ENCODE data around the gene TMEM121. TPM values are rescaled to one million over a fixed set of nuclear protein-coding genes. Genes with fewer than 3 reads are reported as not detected.

Gene TMEM121
- total and polyA plus RNA-seq, 7 experiments from 2014 or later, result 0.83 to 5.7 (median 3.7) TPM

DNA sequence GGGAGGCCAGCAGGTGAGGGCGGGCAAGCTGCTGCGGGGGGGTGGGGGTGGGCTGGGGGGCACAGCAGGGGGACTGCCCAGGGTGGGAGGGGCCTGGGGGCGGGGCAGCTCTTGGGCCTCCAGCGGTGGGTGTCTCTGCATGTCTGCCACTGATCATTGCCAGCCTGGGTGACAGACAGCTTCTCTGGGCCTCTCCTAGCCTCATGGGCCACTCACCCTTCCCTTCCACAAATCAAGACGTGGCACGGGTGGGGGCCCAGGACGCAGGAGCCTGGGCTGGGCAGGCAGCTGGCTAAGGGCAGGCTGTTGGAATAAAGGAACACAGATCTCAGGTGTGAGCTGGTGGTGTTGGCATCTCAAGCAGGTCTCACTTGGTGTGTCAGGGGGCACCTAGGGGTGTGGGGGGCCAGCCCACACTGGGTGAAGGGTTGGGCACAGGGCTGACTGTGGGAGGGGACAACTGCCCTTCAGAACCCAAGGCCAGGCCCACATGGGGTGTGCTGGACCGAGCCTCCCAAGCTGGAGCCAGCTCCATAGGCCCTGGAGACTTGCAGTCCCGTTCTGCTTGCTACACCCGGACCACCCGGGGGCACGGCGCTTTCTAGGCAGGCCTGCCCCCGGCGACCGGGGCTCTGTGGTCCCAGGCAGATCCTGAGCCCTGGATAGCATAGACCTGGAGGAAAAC is 32.3 kb upstream of the TMEM121 start:
- intact Hi-C loops (cut with micrococcal nuclease), result loop anchor here in 1 of 2 donors (5.0 to 10.0 kb wide), 2 partner anchors 312 to 399 kb away; partner anchors contain the start of gene NUDT14
- no peaks in the 10 kb centered on the region for H3K9me3 ChIP-seq (ENCODE audit: control insufficient read depth in 2 of 3, low read length in 3 of 3)
- ATAC-seq (no peak), DNase-seq (no peak)
- ChIA-PET POLR2A (interaction anchor here (0.6 kb wide), 1 partner anchor 251 kb away, joined by 6 read pairs; no protein-coding TSS in a partner anchor), CTCF (interaction anchor here (0.9 kb wide), 1 partner anchor 14 kb away, joined by 3 read pairs; no protein-coding TSS in a partner anchor)
- Mint-ChIP-seq H3K27me3 (no peaks in the 10 kb centered on the region), H3K4me1 (peaks cover 4 to 17% (median 11%) of the 10 kb centered on the region in 7 donors), H3K27ac (no peak overlapping the region), H3K9me3 (no peaks in the 10 kb centered on the region), H3K4me3 (no peak overlapping the region), H3K36me3 (peaks cover 0 to 2% (median 0%) of the 10 kb centered on the region in 5 donors)
- no peak overlapping the region for H3K4me3 ChIP-seq (ENCODE audit: low read length)
- peaks cover 5 to 6% of the 10 kb centered on the region in 2 donors for H3K4me1 ChIP-seq (ENCODE audit: control insufficient read depth in 2 of 2, insufficient read depth in 2 of 2, low read length in 2 of 2)
- no peak overlapping the region for H3K27ac ChIP-seq (ENCODE audit: low read depth, low read length)
- H3K27me3 ChIP-seq (ENCODE audit: control insufficient read depth in 2 of 2, insufficient read depth in 2 of 2, low read length in 2 of 2), result no peaks in the 10 kb centered on the region
- no peaks in the 10 kb centered on the region for H3K36me3 ChIP-seq (ENCODE audit: control insufficient read depth in 2 of 3, insufficient read depth in 3 of 3, low read length in 3 of 3)

DNA sequence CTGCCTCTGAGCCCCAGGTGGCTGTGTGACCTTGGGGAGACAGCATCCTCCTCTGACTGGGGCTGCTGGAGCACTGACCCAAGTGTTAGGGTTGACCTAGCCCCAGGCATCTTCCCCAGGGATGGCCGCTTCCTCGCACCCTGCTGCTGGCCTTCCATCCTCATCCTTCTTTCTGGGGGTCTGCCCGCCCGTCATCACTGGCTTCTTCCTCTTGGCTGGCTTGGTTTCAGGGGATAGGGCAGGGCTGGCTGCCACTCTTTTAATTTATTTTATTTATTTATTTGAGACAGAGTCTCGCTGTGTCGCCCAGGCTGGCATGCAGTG is 31.8 kb upstream of the TMEM121 start:
- Mint-ChIP-seq H3K27ac (no peak overlapping the region), H3K4me1 (peaks cover under 1 to 12% (median 6%) of the 10 kb centered on the region in 7 donors), H3K4me3 (no peak overlapping the region), H3K36me3 (peaks cover 0 to under 1% (median 0%) of the 10 kb centered on the region in 5 donors), H3K27me3 (no peaks in the 10 kb centered on the region), H3K9me3 (no peaks in the 10 kb centered on the region)
- Histone ChIP-seq H3K27ac (ENCODE audit: low read depth, low read length) (no peak overlapping the region), H3K4me3 (ENCODE audit: low read length) (no peak overlapping the region), H3K4me1 (ENCODE audit: control insufficient read depth in 2 of 2, insufficient read depth in 2 of 2, low read length in 2 of 2) (peaks cover 0 to 1% of the 10 kb centered on the region in 2 donors), H3K36me3 (ENCODE audit: control insufficient read depth in 2 of 3, insufficient read depth in 3 of 3, low read length in 3 of 3) (no peaks in the 10 kb centered on the region), H3K9me3 (ENCODE audit: control insufficient read depth in 2 of 3, low read length in 3 of 3) (no peaks in the 10 kb centered on the region), H3K27me3 (ENCODE audit: control insufficient read depth in 2 of 2, insufficient read depth in 2 of 2, low read length in 2 of 2) (no peaks in the 10 kb centered on the region)
- intact Hi-C loops (cut with micrococcal nuclease), result loop anchor here in 1 of 2 donors (5.0 to 10.0 kb wide), 2 partner anchors 312 to 400 kb away; partner anchors contain the start of gene NUDT14
- ChIA-PET CTCF (interaction anchor here (0.9 kb wide), 1 partner anchor 14 kb away, joined by 3 read pairs; no protein-coding TSS in a partner anchor), POLR2A (no interaction called here)
- DNase-seq, result no peak
- no peak for ATAC-seq

DNA sequence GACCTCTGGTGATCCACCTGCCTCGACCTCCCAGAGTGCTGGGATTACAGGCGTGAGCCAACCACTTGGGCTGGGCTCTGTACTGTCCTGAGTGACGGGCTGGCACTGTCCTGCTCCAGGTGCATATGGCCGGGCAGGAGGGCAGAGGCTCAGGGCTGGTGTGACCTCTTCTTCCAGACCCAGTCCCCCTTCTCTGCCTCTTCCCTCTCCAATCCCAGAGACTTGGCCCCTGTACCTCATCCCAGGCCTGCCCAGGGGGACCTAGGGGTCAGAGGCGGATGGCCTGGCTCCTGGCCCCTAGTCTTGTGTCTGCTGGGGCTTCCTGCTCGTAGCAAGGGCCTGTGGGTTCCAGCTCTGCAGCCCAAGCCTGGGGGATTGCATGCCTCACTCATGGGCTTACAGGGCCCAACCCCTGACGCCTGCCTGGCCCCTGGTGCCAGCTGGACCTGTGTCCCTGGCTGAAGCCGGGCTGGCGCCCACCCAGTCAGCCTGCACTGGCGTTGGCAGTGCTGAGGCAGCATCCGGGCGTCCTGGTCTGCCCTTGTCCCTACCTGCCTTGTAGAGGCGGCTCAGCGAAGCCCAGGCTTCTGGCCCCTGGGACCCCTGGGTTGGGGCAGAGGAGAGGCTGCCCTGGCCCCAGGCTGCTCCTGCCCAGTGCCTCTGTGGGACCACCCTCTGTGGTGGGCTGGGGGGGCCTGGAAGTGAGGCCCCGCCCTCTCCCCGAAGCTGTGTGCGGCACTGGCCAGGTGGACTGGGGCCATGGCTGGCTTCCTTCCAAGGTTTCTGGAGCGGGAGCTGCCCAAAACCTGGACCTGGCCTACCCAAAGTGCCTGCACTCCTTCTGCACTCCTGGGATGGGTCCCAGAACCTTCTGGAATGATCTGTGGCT is 31.0 kb upstream of the TMEM121 start:
- ChIA-PET CTCF (interaction anchor here (0.9 kb wide), 1 partner anchor 15 kb away, joined by 3 read pairs; no protein-coding TSS in a partner anchor), POLR2A (no interaction called here)
- H3K27ac Mint-ChIP-seq, result no peak overlapping the region
- H3K4me1 Mint-ChIP-seq, result peaks cover 0 to 10% (median 5%) of the 10 kb centered on the region in 7 donors
- no peaks in the 10 kb centered on the region for H3K27me3 Mint-ChIP-seq
- intact Hi-C loops (cut with micrococcal nuclease), result loop anchor here in 1 of 2 donors (10.0 kb wide), 1 partner anchor 401 kb away; no protein-coding TSS in a partner anchor
- Histone ChIP-seq H3K27ac (ENCODE audit: low read depth, low read length) (no peak overlapping the region), H3K4me1 (ENCODE audit: control insufficient read depth in 2 of 2, insufficient read depth in 2 of 2, low read length in 2 of 2) (no peaks in the 10 kb centered on the region), H3K27me3 (ENCODE audit: control insufficient read depth in 2 of 2, insufficient read depth in 2 of 2, low read length in 2 of 2) (no peaks in the 10 kb centered on the region), H3K9me3 (ENCODE audit: control insufficient read depth in 2 of 3, low read length in 3 of 3) (no peaks in the 10 kb centered on the region), H3K36me3 (ENCODE audit: control insufficient read depth in 2 of 3, insufficient read depth in 3 of 3, low read length in 3 of 3) (no peaks in the 10 kb centered on the region), H3K4me3 (ENCODE audit: low read length) (no peak overlapping the region)
- ATAC-seq, result no peak
- DNase-seq, result peak in 2 of 9 donors; percentile 19 to 22
- H3K4me3 Mint-ChIP-seq, result no peak overlapping the region
- no peaks in the 10 kb centered on the region for H3K36me3 Mint-ChIP-seq
- no peaks in the 10 kb centered on the region for H3K9me3 Mint-ChIP-seq

DNA sequence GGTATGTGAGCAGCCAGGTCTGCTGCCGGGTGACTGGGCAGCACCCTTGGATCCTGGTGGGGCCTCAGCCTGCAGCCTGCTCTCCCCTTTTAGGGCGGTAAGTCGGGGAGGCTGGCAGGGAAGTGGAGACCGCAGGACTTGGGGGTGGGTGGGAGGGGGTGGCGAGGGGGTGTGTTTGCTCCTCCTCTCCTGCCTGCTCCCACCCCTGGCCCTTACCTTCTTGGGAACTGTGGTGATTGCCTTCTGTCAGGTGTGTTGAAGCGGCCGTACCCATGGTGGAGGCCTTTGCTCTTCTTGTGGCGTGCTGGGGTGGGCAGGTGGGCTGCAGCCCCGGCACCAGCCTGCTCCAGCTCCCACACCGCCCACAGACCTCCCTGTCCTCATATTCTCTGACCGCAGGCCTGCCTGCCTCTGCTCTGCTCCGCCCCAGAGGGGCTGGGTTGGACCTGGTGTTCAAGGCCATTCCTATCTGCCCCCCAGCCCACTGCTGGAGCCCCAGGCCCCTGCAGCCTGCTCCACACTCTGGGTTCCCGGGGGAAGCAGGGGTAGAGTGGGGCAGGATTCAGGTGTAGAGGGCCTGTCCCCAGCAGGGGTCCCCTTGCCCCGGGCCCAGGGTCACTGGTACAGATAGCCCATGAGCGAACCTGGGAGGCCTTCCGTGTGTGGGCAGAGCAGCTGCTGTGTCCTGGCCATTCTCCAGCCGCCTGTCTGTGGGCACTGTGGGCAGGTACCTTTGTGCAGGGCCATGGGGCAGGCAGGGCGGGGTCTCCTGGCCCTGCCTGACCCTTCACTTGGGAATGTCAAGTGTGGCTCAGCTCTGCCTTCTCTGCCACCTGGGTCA is 30.2 kb upstream of the TMEM121 start:
- ATAC-seq, result no peak
- H3K9me3 Mint-ChIP-seq, result no peaks in the 10 kb centered on the region
- H3K9me3 ChIP-seq (ENCODE audit: control insufficient read depth in 2 of 3, low read length in 3 of 3), result no peaks in the 10 kb centered on the region
- H3K36me3 ChIP-seq (ENCODE audit: control insufficient read depth in 2 of 3, insufficient read depth in 3 of 3, low read length in 3 of 3), result no peaks in the 10 kb centered on the region
- ChIA-PET POLR2A (no interaction called here), CTCF (interaction anchor here (0.7 kb wide), 1 partner anchor 19 kb away, joined by 3 read pairs; no protein-coding TSS in a partner anchor)
- no peak overlapping the region for H3K4me3 Mint-ChIP-seq
- no peaks in the 10 kb centered on the region for H3K36me3 Mint-ChIP-seq
- H3K27ac Mint-ChIP-seq, result no peak overlapping the region
- no peak overlapping the region for H3K4me3 ChIP-seq (ENCODE audit: low read length)
- no peak overlapping the region for H3K27ac ChIP-seq (ENCODE audit: low read depth, low read length)
- H3K4me1 ChIP-seq (ENCODE audit: control insufficient read depth in 2 of 2, insufficient read depth in 2 of 2, low read length in 2 of 2), result no peaks in the 10 kb centered on the region
- DNase-seq, result peak in 1 of 9 donors; percentile 15
- intact Hi-C loops (cut with micrococcal nuclease), result loop anchor here in 1 of 2 donors (10.0 kb wide), 1 partner anchor 401 kb away; no protein-coding TSS in a partner anchor
- H3K27me3 Mint-ChIP-seq, result no peaks in the 10 kb centered on the region
- H3K4me1 Mint-ChIP-seq, result peaks cover 0 to 10% (median 5%) of the 10 kb centered on the region in 7 donors
- no peaks in the 10 kb centered on the region for H3K27me3 ChIP-seq (ENCODE audit: control insufficient read depth in 2 of 2, insufficient read depth in 2 of 2, low read length in 2 of 2)

DNA sequence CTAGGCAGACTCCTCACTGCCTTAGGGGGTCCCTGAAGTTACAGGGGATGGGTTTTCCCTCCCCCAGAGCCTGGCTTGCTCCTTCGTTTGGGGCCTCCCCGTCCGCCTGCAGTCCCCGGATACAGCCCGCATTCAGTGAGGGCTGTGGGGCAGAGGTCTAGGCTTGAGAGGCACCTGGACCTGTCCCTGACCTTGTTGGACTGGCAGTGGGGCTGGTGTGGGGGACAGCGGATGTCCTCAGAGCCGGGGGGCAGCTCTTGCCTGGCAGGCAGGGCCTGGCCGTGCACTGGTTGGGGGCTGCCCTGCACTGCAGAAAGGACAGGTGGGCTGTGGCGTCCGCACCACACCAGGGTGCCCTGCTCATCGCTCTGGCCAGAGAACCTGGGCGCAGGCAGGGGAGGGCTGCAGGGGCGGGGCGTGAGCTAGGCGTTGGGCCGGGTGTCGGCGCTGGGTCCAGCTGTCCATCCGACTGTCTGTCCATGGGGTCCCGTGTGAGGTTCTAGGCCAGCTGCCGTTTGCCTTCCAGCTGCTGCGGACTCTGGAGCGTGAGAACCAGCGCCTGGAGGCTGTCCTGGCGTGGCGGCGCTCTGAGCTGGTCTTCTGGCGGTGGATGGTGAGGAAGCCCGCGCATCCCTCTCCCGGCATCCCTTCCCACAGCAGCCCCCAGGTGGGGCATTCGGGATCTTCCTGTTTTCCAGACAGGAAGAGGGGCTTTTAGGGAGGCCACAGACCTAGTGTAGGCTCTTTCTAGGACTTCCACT is 29.4 kb upstream of the TMEM121 start:
- no peak overlapping the region for H3K4me3 Mint-ChIP-seq
- no peaks in the 10 kb centered on the region for H3K36me3 ChIP-seq (ENCODE audit: control insufficient read depth in 2 of 3, insufficient read depth in 3 of 3, low read length in 3 of 3)
- no peaks in the 10 kb centered on the region for H3K9me3 Mint-ChIP-seq
- intact Hi-C loops (cut with micrococcal nuclease), result loop anchor here in 1 of 2 donors (10.0 kb wide), 1 partner anchor 402 kb away; no protein-coding TSS in a partner anchor
- no peaks in the 10 kb centered on the region for H3K27me3 Mint-ChIP-seq
- POLR2A ChIA-PET, result no interaction called here
- no peaks in the 10 kb centered on the region for H3K9me3 ChIP-seq (ENCODE audit: control insufficient read depth in 2 of 3, low read length in 3 of 3)
- CTCF ChIA-PET, result interaction anchor here (0.7 kb wide), 1 partner anchor 18 kb away, joined by 3 read pairs; no protein-coding TSS in a partner anchor
- peaks cover 0 to 5% (median 1%) of the 10 kb centered on the region in 7 donors for H3K4me1 Mint-ChIP-seq
- ATAC-seq (peak; percentile 3), DNase-seq (no peak)
- H3K27ac ChIP-seq (ENCODE audit: low read depth, low read length), result no peak overlapping the region
- H3K36me3 Mint-ChIP-seq, result no peaks in the 10 kb centered on the region
- no peaks in the 10 kb centered on the region for H3K4me1 ChIP-seq (ENCODE audit: control insufficient read depth in 2 of 2, insufficient read depth in 2 of 2, low read length in 2 of 2)
- no peaks in the 10 kb centered on the region for H3K27me3 ChIP-seq (ENCODE audit: control insufficient read depth in 2 of 2, insufficient read depth in 2 of 2, low read length in 2 of 2)
- H3K4me3 ChIP-seq (ENCODE audit: low read length), result no peak overlapping the region
- no peak overlapping the region for H3K27ac Mint-ChIP-seq

Data from naive thymus-derived CD4-positive, alpha-beta T cell (primary cell).